IPS DF 4.7 (cell line): ENCODE results near the gene RAB8B.

Source experiments
- DNase-seq: peaks from one replicate; pipeline ENCODE4 v3.0.0-alpha.2; 2013; ENCODE audit warnings: low spot score; ENCODE audit errors: extremely low read depth

Gene RAB8B

DNA sequence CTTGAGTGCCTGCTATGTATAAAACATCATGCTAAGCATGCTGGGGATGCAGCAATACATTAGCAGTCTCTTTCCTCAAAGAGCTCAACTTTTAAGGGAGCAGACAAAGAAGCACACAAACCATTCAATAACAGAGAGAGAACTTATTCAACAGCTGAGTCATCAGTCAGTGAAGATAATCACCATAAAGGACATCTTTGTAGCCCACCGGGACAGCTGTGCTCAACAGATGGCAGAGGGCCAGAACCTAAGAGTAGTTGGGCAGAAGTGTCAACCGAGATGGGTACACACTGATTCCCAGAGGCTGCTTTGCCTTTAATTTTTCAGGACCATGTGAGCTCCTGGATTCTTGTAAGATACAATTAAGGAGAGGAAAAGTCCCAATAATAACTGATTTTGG, 4.2 kb upstream of the RAB8B start:
- DNase-seq, result no peak

- DNase-seq, result no peak
These were observed 3.3 kb upstream of the RAB8B start for GRCh38 chr15:63186065-63186464.

DNA sequence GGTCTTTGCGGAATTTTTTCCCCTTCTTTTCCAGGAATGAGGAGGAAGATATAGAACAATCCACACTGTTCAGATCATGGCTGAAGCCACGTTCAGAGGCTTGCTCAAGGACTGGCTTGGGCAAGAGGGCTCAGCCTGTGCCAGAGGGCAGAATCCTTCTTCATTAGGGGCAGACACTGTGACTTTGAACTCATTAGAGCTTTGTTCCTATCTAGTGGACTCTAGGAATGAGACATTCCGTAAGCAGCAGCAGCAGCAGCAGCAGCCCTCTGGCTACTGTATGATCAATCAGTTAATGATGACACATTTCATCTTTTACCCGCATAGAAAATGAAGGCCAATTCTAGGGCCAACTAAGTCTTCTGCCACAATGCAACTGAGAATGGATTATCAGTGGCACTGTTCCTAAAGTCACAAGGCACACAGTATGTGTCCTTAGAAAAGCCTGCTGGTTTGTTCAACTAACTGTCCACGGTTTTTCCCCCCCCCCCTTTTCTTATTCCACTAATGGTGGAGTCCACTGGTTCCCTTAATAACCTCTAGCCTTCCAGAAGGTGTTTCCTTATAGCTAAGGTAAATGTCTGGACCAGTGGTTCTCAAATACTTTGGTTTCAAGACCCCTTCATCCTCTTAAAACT, 1.7 kb upstream of the RAB8B start:
- DNase-seq, result no peak

DNA sequence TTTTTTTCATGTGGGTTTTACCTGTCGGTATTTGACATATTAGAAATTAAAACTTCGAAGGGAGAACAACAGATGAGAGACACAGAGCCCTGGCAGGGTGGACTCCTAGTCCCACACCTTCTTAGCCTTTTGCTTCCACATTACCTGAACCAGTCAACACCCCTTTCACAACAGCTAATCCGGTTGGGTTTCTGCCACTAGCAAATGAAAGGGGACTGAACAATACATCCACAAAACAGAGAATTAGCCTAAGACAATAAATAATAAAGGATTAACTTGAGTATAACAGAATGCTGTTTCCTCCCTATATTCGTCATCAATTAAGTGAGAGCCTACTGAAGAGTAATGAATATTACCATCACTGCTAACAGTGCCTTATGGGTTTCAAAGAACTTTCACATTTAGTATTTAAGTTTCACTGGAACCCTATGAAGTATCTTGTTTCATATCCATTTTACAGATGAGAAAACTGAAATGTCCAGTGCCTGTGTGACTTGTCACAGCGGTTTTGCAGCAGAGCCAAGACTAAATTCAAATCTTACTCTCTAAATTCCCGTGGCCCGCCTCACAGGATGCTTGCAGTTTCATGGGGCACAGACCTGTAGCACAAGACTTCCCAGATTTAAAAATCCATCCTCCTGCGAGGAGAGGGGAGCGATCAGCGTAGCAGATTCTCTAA, 1.0 kb upstream of the RAB8B start:
- DNase-seq, result no peak

GRCh38 chr15:63189941-63190768, 749 bp downstream of the RAB8B start:
- no peak for DNase-seq

DNA sequence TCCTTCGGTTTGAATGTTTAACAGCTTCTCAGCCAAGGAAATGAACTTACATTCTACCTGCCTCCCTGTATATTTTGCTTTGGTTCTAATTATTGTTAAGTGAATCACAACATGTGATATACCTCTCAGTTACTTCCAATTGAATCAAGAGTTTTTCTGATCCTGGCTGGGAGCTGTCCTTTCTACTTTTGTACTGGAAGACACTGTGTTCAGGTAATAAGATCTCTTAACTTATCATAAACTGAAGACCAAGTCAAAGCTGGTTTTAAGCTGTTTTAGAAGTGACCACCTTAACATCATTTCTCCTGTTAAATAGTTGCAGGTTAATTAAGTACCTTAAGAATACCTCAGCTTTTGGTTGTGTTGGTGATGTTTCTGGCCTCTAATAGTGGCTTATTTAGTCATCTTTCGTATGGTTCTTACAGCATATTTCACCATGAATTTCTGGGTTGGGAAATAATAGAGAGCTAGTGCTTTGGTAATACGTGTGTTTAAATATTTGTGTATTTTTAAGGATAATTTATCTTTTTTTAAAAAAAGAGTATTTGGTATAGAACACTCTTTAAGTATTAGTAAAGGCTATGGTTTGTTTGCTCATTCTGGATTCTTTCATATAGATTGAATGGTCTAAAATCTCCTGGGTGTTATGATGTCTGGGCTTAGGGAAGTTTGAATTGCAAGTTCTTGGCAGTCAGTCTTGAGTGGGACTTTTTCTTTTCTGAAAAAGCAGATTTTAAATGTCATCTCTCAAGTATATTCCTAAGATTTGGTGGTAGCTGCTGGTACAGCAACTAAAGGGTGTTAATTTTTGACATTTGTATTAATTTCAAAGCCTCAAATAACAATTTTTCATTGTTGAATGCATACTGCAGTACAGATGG, 1.6 kb downstream of the RAB8B start:
- no peak for DNase-seq

DNA sequence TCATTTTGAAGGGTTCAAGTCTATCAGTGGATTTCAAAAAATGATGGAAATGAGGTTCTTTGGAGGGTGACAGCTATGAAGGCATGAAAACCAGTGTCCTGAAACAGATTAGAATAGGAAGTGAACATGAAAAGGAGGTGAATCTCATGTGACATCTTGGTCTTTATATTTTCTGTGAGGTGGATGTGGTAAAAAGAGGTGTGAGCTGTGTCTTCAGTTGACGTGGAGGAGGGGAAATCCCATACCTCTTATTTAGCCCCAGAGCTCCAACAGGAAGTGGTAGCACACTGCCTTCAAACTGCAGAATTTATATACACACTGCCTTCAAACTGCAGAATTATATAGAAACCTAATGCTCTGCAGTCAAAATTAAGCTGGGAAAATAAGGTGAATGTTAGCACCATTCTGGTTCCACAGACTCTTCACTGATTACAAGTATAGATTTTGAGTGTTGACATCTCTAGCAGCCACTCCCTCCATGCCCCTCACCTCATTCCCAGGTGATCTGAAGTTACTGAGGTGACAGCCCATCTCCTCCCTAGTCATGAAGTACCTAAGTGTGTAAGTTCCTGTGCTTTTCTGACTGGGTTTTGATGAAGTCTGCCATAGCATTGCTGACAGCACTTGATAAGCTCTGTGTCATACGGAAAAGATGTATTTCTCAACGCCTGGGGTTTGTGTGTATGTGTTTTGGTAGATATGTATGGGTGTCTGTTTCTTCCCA, 2.7 kb downstream of the RAB8B start:
- DNase-seq, result no peak

DNA sequence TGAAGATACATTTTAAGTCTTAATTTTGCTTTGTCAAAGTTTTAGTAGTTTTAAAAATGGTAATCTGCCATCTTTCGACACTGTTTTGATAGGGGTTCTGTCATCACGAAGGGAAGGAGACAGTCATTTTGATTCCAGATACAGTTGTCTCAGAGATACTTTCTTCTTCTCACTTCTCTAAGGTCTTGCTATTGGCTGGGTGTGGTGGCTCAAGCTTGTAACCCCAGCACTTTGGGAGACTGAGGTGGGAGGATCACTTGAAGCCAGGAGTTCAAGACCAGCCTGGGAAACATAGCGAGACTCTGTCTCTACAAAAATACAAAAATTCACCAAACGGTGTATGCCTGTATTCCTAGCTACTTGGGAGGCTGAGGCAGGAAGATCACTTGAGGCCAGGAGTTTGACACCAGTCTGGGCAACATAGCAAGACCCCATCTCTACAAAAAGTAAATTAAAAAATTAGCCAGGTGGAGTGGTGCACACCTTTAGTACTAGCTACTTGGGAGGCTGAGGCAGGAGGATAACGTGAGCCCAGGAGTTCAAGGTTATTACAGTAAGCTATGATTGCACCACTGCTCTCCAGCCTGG, 3.3 kb downstream of the RAB8B start:
- DNase-seq, result no peak

GRCh38 chr15:63194302-63194701, 4.9 kb downstream of the RAB8B start:
- DNase-seq, result no peak

DNA sequence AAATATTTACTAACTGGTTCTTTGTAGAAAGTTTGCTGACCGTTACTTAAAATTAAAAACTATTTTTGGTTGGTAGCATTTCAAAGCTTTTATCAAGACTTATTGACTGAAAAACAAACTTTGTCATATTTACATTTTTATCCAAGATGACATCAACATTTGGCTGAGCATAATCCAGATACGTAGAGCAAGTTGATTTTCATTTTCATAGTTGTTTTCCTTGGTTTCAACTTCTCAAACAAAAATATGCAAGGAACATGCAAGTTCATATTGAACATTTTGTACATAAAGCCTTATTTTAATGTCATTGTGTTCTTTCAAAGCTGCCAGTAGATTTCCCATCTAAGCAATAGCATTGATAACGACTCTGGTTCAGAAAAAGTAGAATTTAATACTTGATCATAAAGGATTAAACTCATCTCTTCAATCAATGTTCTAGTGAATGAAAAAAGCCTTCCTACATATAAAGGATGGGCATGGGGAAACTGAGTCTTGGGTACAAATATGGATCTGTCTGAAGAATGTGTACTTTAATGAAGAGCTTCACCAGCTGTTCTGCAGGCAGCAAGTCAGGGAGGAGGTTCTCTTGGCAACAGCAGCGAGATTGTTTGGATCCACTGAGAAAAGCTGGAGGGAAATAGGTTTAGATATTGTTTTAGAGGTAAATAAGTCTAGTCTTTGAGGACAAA, 5.6 kb downstream of the RAB8B start:
- DNase-seq, result no peak

GRCh38 chr15:63195569-63196015, 6.2 kb downstream of the RAB8B start:
- DNase-seq, result no peak

- no peak for DNase-seq
These were observed 7.4 kb downstream of the RAB8B start for GRCh38 chr15:63196842-63197241.

DNA sequence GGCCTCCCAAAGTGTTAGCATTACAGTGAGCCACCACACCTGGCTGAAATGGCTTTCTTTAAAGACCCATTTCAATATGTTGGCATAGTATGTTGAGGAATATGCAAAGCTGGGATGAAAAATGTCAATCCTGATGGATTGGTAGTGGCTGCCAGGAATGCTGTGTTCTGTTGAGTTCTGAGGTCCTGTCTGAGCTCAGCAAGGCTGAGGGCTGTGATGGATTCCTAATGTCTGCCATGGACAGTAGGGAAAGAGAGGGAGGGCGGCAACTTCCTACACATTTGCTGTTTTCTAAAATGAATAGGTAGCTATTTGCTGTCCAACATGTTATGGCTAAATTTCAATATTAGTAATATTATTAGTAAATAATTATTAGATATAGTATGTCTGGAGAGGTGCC, 8.2 kb downstream of the RAB8B start:
- DNase-seq, result no peak

- no peak for DNase-seq
These were observed 9.2 kb downstream of the RAB8B start for GRCh38 chr15:63198371-63199250.

DNA sequence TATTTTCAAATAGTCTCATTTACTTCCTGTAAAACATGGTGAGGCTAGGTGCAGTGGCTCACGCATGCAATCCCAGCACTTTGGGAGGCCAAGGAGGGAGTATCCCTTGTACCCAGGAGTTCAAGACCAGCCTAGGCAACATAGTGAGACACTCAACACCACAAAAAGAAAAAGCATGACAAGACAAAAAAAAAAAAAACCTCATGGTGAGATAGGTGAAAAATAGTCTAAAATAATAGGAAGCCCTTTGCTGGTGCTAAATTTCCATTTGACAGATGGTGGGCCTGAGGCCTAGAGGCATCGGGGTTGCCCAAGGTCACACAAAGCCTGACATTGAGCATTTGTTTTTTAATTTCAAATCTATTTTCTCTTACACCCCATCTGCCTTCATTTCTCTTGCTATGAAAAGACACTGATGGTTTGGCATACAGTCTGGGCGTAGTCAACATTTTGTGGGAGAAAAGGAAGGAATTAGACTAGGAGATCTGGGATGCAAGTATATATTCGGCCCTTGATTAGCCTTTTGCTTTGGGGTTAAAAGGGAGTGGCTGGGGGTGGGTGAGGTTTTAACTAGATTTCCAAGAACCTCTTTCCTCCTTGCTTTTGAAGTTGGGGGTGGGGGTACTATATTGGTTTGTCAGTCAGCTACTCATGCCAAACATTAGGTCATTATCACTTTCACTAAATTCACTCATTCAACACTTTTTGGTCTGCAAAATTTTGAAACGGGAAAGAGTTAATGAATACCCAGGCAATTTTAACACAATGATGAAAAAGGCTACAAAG, 11.3 kb downstream of the RAB8B start:
- no peak for DNase-seq

DNA sequence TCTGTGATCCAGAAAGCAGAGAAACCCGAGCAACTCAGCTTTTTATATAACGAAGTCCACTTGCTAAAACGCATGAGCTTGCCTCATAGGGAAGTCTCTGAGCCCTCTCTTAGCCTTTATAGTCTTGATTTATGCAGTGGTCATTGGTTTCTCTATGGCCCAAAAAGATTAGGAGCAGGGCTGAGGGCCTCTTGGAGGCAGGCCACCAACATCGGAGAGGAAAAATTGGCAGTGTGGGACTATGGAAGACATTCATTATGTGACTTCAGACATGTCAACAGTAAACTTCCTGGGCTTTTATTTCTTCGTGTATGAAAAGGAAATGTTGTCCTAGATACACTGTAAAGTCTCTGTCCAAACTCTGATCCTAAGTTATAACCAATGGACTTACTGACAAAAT, 13.5 kb downstream of the RAB8B start:
- DNase-seq, result no peak

- DNase-seq, result no peak
These were observed 14.2 kb downstream of the RAB8B start for GRCh38 chr15:63203451-63204090.

GRCh38 chr15:63206079-63206478, 16.7 kb downstream of the RAB8B start:
- DNase-seq, result no peak
